Astrocyte of the cerebellum (primary cell): ENCODE measurements around the gene TGM2.

Experiments used
- DNase-seq: peaks from one replicate; pipeline ENCODE4 v3.0.0-alpha.2; 2011; ENCODE audit warnings: low read depth
- H3K4me3 ChIP-seq: 2 replicates; pipeline ENCODE4 v1.5.1; 2011; ENCODE audit warnings: mild to moderate bottlenecking, low read depth, low read length, moderate library complexity
- in situ Hi-C: cut with HindIII; loops from 2 replicates; pipeline ENCODE4 v1.10.0; 2017; ENCODE audit warnings: low sequenced_read_pairs
- TF ChIP-seq, protein P1 (sequence below): IDR thresholded peaks from 2 replicates; pipeline ENCODE4 v1.5.1; 2012; ENCODE audit warnings: low read length, low read depth, moderate library complexity, mild to moderate bottlenecking; ENCODE audit errors: missing control alignments

Gene TGM2

DNA sequence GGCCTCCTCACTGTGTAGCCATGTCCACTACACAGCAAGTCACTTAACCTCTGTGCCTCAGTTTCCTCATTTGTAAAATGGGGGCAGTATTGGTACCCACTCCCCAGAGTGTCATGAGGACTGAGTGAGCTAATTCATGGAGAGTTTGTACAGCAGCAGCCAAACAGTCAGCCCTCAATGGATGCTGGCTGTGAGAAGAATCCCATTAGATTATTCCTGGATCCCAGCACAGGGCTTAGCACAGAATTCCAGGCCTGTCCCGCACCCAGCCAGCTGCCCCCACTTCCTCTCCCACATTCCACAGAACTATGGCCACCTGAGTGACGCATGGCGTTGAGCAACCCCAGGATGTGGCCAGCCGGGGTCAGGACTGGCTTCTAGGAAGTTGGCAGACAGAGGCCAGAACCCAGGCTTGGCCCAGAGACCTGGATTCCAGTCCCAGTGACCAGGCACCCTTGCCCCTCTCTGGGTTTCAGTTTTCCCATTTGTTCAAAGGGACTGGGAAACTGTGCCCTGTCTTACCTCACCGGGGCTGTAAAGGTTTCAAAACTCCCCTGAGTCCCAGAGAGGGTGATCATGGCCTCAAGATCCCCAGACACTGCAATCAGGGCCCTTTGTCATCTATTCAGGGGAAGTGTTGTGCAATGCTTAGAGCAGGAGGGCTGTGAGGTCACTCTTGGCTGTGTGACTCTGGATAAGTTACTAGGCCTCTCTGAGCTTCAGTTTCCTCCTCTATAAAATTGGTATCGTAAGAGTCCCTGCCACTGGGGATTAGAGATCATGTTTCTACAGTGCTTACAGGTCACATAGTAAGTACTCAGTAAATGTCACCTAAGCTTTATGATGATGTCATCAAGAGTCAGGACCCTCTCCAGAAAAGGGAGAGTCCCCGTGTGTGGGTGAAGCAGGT lies 3.0 kb upstream of the TGM2 start:
- TF ChIP-seq, protein P1, sequence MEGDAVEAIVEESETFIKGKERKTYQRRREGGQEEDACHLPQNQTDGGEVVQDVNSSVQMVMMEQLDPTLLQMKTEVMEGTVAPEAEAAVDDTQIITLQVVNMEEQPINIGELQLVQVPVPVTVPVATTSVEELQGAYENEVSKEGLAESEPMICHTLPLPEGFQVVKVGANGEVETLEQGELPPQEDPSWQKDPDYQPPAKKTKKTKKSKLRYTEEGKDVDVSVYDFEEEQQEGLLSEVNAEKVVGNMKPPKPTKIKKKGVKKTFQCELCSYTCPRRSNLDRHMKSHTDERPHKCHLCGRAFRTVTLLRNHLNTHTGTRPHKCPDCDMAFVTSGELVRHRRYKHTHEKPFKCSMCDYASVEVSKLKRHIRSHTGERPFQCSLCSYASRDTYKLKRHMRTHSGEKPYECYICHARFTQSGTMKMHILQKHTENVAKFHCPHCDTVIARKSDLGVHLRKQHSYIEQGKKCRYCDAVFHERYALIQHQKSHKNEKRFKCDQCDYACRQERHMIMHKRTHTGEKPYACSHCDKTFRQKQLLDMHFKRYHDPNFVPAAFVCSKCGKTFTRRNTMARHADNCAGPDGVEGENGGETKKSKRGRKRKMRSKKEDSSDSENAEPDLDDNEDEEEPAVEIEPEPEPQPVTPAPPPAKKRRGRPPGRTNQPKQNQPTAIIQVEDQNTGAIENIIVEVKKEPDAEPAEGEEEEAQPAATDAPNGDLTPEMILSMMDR, result no peak
- in situ Hi-C loops, result loop anchor here (5.0 kb wide), 1 partner anchor 96 kb away; no protein-coding TSS in a partner anchor
- DNase-seq, result peak; percentile 77
- no peak overlapping the region for H3K4me3 ChIP-seq

DNA sequence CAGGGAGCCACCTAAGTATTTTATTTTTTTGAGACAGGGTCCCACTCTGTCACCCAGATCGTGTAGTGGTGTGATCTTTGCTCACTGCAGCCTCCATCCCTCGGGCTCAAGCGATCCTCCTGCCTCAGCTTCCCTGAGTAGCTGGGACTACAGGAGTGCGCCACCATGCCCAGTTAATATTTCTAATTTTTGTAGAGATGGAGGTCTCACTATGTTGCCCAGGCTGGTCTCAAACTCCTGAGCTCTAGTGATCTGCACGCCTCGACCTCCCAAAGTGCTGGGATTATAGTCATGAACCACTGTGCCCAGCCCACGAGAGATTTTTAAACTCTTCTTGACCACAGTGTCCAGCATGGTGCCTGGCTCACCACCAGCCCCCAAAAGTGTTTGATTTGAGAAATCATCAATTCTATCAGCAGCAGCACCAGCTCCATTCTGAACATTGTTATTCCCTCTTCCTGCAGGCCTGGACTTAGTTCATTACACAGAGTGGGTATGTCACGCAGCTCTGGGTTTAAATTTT lies 2.3 kb upstream of the TGM2 start:
- TF ChIP-seq, protein P1, result no peak
- in situ Hi-C loops, result loop anchor here (5.0 kb wide), 1 partner anchor 95 kb away; no protein-coding TSS in a partner anchor
- no peak for DNase-seq
- no peak overlapping the region for H3K4me3 ChIP-seq

DNA sequence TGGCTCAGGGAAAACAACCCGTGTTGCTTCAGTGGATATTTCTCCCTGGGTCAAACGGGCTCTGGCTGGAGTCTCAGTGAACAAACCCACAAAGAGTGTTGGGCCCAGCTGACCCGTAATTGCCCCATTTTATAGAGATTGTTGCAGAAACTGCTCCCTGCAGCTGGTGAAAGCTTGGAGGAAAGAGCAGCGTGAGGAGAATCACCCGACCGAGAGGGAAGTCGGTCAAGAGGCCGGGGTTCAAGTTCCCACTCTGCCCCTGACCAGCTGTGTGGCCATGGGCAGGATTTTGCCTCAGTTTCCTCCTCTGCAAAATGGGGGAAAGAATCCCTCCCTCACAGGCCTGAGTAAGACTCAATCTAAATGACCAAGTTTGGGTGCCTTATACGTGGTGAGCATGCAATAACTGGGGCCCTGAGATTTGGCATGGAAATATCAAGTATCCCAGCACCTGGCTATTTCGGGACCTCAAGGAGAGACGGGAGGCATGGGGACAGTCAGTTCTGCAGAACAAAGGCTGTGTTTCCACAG lies 1.7 kb upstream of the TGM2 start:
- TF ChIP-seq, protein P1, result no peak
- in situ Hi-C loops, result loop anchor here (5.0 kb wide), 1 partner anchor 94 kb away; no protein-coding TSS in a partner anchor
- DNase-seq, result no peak
- no peak overlapping the region for H3K4me3 ChIP-seq

DNA sequence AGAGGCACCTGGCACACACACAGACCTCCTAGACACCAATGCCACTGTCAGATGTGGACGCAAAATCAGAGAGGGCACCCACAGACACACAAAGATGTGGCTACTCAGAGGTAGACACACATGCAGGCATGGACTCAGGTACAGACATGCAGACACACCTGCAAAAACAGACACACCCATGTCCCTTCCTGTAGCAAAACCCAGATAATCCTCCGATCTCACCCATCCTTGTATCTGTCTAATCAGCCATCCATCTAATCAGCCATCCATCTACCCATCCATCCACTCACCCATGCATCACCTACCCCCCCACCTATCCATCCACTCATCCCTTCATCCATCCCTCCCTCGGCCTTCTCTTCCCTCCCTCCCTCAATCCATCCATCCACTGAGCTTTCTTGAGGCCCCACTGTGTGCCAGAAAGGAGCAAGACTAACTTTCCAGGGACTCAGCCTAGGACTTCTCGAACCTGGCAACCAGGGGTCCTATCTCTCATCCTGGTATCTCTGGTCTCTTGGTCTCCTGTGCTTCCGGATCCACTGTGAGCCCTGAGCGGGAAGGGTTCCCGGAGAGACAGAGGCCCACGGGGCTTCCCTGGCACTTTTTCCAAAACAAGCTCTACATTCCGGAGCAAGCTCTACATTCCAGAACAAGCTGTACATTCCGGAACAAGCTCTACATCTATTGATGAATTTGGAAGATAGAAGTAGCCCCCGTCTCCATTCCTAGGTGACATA lies 1.1 kb upstream of the TGM2 start:
- no peak overlapping the region for H3K4me3 ChIP-seq
- no peak for DNase-seq
- TF ChIP-seq, protein P1, result no peak
- in situ Hi-C loops, result loop anchor here (5.0 kb wide), 1 partner anchor 94 kb away; no protein-coding TSS in a partner anchor

DNA sequence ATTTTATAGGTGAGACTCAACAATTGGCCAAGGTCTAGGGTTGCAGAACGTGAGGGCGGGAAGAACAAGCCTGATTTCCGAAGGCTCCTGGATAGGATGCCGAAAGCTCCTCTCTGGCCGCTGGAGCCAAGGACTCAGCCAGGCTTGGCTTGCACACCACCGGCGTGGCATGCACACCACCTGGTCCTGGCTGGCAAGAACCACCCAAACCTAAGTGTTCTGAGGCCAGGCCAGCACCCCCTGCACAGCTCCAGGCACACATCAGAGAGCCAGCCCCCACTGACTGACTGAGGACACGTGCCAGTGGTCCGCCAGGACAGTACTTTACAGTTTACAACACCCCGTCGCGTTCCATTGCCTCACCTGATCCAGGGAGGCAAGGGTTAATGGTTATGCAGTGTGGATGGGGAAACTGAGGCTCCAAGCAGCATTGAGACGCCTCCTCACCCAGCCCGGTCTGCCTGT lies 414 bp downstream of the TGM2 start:
- in situ Hi-C loops, result loop anchor here (5.0 kb wide), 1 partner anchor 92 kb away; no protein-coding TSS in a partner anchor
- peak overlapping the region; percentile 51 for H3K4me3 ChIP-seq
- no peak for DNase-seq
- TF ChIP-seq, protein P1, result no peak

DNA sequence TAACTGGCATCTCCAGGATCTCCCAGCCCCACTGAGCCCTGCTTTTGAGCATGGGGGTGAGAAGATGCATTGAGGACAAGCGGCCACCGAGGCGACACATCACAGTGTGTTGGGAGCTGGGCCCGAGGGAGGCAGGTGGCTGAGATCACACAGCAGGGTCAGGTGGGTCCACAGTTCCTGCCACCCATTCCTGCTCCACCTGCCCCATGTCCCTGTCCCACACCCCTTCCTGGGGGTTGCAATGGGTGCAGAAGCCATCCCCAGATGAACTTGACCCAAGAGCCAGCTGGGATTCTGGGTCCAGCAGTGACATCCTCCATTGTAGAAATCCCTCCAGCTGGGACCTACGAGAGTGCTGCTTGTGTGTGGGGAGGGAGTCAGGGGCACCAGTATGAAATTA lies 1.0 kb downstream of the TGM2 start:
- DNase-seq, result no peak
- in situ Hi-C loops, result no loop called here
- TF ChIP-seq, protein P1, result no peak
- H3K4me3 ChIP-seq, result peak overlapping the region; percentile 51
